Ascending aorta (tissue), 2 donors: Measurements from ENCODE around the gene CCDC93. TPM values are rescaled to one million over a fixed set of nuclear protein-coding genes. Genes with fewer than 3 reads are reported as not detected.

Experiments
- DNase-seq, 2 donors: peaks; one replicate each; pipeline ENCODE4 v3.0.0-alpha.2; 2019; ENCODE audit warnings: low spot score in 2 of 2
- H3K27ac ChIP-seq, 2 donors: fragments of 200-600 bp; sonication (generic); one replicate each; pipeline ENCODE4 v1.5.1; 2016 to 2017; ENCODE audit warnings: mild to moderate bottlenecking in 1 of 2
- H3K27me3 ChIP-seq: fragments of 200-600 bp; sonication (generic); one replicate; pipeline ENCODE4 v1.5.1; 2017
- H3K36me3 ChIP-seq, 2 donors: fragments of 200-600 bp; sonication (generic); one replicate each; pipeline ENCODE4 v1.5.1; 2016
- H3K4me1 ChIP-seq, 2 donors: fragments of 200-600 bp; sonication (generic); one replicate each; pipeline ENCODE4 v1.5.1; 2016 to 2017; ENCODE audit warnings: mild to moderate bottlenecking in 1 of 2
- H3K4me3 ChIP-seq, 2 donors: fragments of 200-600 bp; sonication (generic); one replicate each; pipeline ENCODE4 v1.5.1; 2016 to 2017; ENCODE audit warnings: mild to moderate bottlenecking in 1 of 2
- H3K9me3 ChIP-seq, 2 donors: fragments of 200-600 bp; sonication (generic); one replicate each; pipeline ENCODE4 v1.5.1; 2016
- intact Hi-C: fragments of 100-400 bp; cut with DNase I; formaldehyde crosslinking; loops from one replicate; pipeline ENCODE4 v1.15.1; 2023
- total RNA-seq: library from RNA; depleted of rRNA; stranded (reverse); fragments of >200 nt; gene quantifications from one replicate; pipeline ENCODE4 v1.1.0, GENCODE V29; 2016
- TF ChIP-seq, protein P1 (sequence below), 3 experiments: fragments of 200-600 bp in 2 of 3; fragments of 450-650 bp in 1 of 3; sonication (generic) in 2 of 3; IDR thresholded peaks; one replicate each; pipeline ENCODE4 v1.5.1; 2016 to 2019; ENCODE audit warnings: antibody characterized with exemption in 3 of 3, mild to moderate bottlenecking in 1 of 3, moderate library complexity in 1 of 3

The CCDC93 gene
- total RNA-seq, 1 donor from 2014 or later = 6.3 TPM

- intact Hi-C loops = no loop called here
- H3K4me3 ChIP-seq = no peak overlapping the region
- no peaks in the 10 kb centered on the region for H3K9me3 ChIP-seq
- TF ChIP-seq, protein P1, sequence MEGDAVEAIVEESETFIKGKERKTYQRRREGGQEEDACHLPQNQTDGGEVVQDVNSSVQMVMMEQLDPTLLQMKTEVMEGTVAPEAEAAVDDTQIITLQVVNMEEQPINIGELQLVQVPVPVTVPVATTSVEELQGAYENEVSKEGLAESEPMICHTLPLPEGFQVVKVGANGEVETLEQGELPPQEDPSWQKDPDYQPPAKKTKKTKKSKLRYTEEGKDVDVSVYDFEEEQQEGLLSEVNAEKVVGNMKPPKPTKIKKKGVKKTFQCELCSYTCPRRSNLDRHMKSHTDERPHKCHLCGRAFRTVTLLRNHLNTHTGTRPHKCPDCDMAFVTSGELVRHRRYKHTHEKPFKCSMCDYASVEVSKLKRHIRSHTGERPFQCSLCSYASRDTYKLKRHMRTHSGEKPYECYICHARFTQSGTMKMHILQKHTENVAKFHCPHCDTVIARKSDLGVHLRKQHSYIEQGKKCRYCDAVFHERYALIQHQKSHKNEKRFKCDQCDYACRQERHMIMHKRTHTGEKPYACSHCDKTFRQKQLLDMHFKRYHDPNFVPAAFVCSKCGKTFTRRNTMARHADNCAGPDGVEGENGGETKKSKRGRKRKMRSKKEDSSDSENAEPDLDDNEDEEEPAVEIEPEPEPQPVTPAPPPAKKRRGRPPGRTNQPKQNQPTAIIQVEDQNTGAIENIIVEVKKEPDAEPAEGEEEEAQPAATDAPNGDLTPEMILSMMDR (IDR thresholded peaks at IDR 0.05) = no peak
- no peaks in the 10 kb centered on the region for H3K4me1 ChIP-seq
- H3K36me3 ChIP-seq = peaks cover 43 to 74% of the 10 kb centered on the region in 2 donors
- no peaks in the 10 kb centered on the region for H3K27me3 ChIP-seq
- no peak for DNase-seq
- H3K27ac ChIP-seq = no peak overlapping the region
Observed at GRCh38 chr2:117921520-117921919, 92.3 kb downstream of the CCDC93 start.

DNA sequence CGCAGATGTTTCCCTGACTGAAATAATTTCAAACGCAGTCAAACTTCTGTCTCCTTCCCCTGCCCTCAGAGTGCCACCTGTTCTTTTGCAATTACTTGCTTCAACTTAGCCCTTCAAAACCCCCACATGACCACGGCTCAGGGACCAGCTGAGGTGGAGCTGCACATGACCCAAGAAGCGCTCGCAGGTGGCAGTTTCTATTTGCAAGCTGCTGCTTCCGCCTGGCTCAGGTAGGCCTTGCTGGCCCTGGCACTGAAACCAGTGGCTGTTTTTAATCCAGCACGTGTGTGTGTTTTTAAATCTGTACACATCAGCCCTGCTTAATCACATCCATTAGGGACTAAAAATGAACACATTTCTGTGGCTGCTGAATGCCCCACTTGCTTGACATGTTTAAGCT lies 95.3 kb downstream of the CCDC93 start:
- peaks cover 0 to under 1% of the 10 kb centered on the region in 2 donors for H3K9me3 ChIP-seq
- H3K36me3 ChIP-seq = peaks cover 46 to 90% of the 10 kb centered on the region in 2 donors
- H3K27ac ChIP-seq = no peak overlapping the region
- TF ChIP-seq, protein P1 (IDR thresholded peaks at IDR 0.05) = no peak
- intact Hi-C loops = no loop called here
- DNase-seq = no peak
- no peaks in the 10 kb centered on the region for H3K4me1 ChIP-seq
- no peaks in the 10 kb centered on the region for H3K27me3 ChIP-seq
- H3K4me3 ChIP-seq = no peak overlapping the region

GRCh38 chr2:117917223-117917917 lies 96.5 kb downstream of the CCDC93 start:
- Histone ChIP-seq H3K36me3 (peaks cover 39 to 78% of the 10 kb centered on the region in 2 donors), H3K27me3 (no peaks in the 10 kb centered on the region), H3K27ac (no peak overlapping the region), H3K4me3 (no peak overlapping the region), H3K9me3 (peaks cover 7 to 9% of the 10 kb centered on the region in 2 donors), H3K4me1 (no peaks in the 10 kb centered on the region)
- DNase-seq = no peak
- TF ChIP-seq, protein P1 (IDR thresholded peaks at IDR 0.05) = no peak
- intact Hi-C loops = no loop called here

- intact Hi-C loops = no loop called here
- Histone ChIP-seq H3K27ac (no peak overlapping the region), H3K36me3 (no peaks in the 10 kb centered on the region), H3K4me1 (no peaks in the 10 kb centered on the region), H3K4me3 (no peak overlapping the region), H3K9me3 (peaks cover 3 to 4% of the 10 kb centered on the region in 2 donors), H3K27me3 (no peaks in the 10 kb centered on the region)
- DNase-seq = no peak
- TF ChIP-seq, protein P1 (IDR thresholded peaks at IDR 0.05) = no peak
Observed at GRCh38 chr2:117902933-117903332, 110.9 kb downstream of the CCDC93 start.

- intact Hi-C loops = no loop called here
- H3K4me3 ChIP-seq = no peak overlapping the region
- H3K27ac ChIP-seq = no peak overlapping the region
- no peak for DNase-seq
- TF ChIP-seq, protein P1 (IDR thresholded peaks at IDR 0.05) = no peak
- H3K36me3 ChIP-seq = no peaks in the 10 kb centered on the region
- no peaks in the 10 kb centered on the region for H3K9me3 ChIP-seq
- H3K4me1 ChIP-seq = no peaks in the 10 kb centered on the region
- no peaks in the 10 kb centered on the region for H3K27me3 ChIP-seq
Observed at GRCh38 chr2:117888897-117889296, 125.0 kb downstream of the CCDC93 start.
